NCI-H2029 treated with DMSO at 0.1 percent for 48 hours (cell line): ENCODE measurements around the gene SIRPG.
A peak's percentile ranks its signal among the peaks of the same experiment; 100 is the strongest.
"Not testable (repeated sequence)": the region's sequence is repeated elsewhere in the genome, so short reads cannot be mapped to it uniquely, and the experiment has no call there.

Source experiments
- DNase-seq: peaks from one replicate; lab custom pipeline; 2025; lab: John Stamatoyannopoulos, UW

Gene SIRPG

GRCh38 chr20:1657556-1658334 is at the start of gene SIRPG:
TSS of gene SIRPG (minus strand) at chr20:1657779. CDS start at chr20:1657714, 65 bp downstream.
- no peak for DNase-seq

DNA sequence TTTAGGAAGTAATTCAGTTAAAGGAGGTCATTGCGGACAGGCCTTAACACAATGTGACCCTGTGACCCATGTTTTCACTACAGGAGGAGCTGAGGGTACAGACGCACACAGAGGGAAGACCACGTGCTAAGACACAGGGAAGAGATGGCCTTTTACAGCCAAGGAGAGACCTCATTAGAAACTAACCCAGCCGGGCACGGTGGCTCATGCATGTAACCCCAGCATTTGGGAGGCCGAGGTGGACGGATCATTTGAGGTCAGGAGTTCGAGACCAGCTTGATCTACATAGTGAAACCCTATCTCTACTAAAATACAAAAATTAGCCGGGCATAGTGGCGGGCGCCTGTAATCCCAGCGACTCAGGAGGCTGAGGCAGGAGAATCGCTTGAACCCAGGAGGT is 49.3 kb upstream of the SIRPG start:
- not testable (repeated sequence) for DNase-seq

- no peak for DNase-seq
Observed at GRCh38 chr20:1706079-1706478, 48.5 kb upstream of the SIRPG start.

DNA sequence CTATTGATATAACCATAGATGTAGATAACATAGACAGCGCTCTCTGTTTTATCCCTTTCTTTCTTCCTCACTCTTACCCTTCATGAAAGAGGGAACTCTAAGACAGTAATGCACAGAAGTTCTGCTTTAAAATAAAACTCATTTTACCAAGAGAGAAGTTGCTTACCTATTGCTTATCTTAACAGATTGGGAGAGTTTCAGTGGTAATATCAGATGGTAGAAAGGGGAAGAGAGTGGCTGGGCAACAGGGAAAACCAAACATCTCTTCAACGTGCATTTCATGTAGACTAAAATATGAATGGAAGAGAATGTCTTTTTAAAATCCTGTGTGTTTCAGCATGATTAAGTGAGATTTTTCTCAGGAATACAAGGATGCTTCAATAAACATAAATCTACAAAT is 45.3 kb upstream of the SIRPG start:
- no peak for DNase-seq

DNA sequence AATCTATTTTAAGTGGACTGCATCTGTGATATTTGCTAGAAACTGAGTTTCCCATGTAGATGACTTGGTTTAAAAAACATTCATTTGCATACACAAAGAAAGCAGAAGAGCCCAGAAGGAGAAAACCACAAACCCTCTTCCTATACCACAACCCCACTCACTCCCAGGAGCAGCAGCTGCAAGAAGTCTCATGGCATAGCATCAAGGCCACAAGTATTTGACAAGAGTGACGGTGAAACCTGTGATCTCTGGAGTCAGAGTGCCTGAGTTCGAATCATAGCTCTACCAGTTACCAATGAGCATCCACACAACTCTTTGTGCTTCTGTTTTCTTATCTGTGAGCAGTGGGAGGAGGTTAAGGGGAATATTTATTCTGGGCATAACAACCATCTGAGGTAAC is 44.7 kb upstream of the SIRPG start:
- DNase-seq, result no peak

DNA sequence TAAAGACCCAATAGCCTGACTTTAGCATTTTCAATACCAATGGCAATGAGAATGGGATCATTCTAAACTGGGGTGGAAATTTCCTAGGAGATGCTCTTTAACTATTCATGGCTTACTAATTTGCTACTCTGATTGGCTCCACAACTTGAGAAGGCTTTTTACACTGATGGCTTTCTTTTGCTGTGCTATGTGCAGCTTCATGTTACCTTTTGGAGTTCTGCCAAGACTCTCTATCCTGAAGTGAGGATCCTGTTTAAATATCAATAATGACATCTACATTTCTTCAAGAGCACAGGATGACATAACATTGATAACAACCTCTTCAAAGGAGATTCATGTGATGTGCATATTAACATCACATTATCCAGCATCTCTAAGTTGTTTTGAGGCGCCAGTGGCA is 43.4 kb upstream of the SIRPG start:
- DNase-seq, result peak; percentile 63

- DNase-seq, result no peak
Observed at GRCh38 chr20:1697592-1697991, 40.0 kb upstream of the SIRPG start.

GRCh38 chr20:1696521-1697209 is 39.1 kb upstream of the SIRPG start:
- no peak for DNase-seq

- DNase-seq, result no peak
Observed at GRCh38 chr20:1694672-1695071, 37.1 kb upstream of the SIRPG start.

DNA sequence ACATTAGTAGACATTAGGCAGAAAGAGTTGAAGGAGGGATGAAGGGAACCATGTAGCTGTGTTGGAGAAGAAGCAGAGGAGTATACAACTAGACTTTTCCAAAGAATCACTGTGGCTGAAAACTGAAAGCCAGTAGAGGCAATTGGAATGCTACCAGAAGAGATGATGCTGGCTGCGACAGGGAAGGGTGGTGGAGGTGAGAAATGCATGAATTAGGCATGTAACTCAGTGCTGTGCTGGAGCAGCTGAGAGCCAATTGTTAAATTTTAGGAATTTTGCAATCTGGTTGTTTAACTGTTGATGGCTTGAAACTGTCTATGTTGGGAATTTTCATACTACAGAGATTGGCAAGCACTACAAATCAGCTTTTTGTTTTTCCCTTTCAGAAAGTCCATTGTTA is 35.8 kb upstream of the SIRPG start:
- DNase-seq, result no peak

- no peak for DNase-seq
Observed at GRCh38 chr20:1689721-1690120, 32.1 kb upstream of the SIRPG start.

- no peak for DNase-seq
Observed at GRCh38 chr20:1688886-1689538, 31.4 kb upstream of the SIRPG start.

GRCh38 chr20:1687053-1687452 is 29.5 kb upstream of the SIRPG start:
- DNase-seq, result no peak

GRCh38 chr20:1686151-1686748 is 28.7 kb upstream of the SIRPG start:
- no peak for DNase-seq

- DNase-seq, result no peak
Observed at GRCh38 chr20:1685304-1686052, 27.9 kb upstream of the SIRPG start.

GRCh38 chr20:1684872-1685271 is 27.3 kb upstream of the SIRPG start:
- no peak for DNase-seq

- DNase-seq, result no peak
Observed at GRCh38 chr20:1676650-1677049, 19.1 kb upstream of the SIRPG start.

DNA sequence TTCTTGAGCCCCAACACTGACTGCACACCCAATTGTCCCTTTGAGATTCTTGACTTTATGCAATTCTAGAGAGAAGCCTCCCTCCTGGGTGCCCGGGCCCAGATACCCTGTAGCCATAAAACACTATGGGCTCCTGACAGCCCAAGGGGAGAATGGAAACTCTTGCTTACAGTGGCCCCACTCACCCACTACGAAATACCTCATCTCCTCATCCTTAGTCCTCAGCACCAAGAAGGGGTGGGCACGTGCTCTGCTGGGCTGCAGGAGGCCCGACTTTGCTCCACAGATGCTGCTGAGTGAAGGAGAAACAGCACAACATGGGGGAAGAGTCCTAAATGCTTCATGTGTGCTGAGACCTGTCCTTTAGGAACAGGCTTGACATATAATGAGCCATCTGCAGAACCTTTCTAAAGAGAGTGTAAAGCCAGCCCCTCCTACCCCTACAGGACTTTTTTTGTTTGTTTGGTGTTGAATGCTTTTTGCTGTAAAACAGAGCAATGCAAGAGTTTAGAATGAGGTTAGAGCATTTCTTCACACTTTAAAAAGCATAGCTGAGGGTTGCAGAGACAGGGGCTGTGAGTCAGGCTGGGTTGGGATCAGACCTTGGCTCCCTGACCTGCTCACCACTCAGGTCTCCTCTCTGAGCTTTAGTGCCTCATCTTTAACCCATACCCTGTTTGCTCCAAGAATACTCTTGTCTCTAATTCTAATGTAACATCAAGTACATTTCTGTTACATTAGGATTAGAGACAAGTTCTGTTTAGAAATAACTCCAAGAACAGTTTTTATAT is 17.6 kb upstream of the SIRPG start:
- no peak for DNase-seq

DNA sequence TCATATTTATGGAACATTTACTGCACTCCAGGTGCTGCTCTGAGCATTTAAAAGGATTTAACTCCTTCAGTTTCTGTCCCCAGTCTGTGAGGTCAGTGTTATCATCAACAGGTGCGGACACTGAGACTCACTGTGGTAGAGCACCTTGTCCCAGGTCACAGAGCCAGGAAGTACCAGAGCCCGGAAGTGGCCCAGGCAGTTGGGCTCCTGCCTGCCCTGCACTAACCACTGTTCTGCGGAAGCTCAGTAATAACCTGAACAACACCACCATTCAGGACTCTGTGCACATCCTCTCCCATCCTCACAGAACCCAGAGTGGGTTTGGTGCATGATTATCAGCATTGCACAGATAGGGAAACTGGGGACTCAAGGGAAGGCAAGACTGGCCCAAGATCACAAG is 16.8 kb upstream of the SIRPG start:
- DNase-seq, result no peak

DNA sequence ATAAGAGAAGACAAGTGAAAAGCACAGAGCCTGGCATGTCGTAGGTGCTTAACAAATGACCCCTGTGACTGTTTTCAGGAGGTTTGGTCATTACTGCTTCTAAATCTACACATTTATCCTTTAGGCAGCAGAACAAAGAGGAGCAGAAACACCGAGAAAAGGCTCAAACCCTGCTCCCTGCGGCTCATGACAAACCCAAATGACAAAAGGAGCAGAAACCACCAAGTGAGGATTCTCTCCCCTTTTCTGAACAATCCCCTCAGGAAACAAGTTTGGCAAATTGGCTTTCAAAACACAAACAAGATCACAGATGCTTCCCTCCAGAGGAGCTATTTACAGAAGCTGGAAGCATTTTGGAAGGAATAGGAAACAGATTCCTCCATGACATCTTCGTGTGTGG is 15.8 kb upstream of the SIRPG start:
- DNase-seq, result no peak

DNA sequence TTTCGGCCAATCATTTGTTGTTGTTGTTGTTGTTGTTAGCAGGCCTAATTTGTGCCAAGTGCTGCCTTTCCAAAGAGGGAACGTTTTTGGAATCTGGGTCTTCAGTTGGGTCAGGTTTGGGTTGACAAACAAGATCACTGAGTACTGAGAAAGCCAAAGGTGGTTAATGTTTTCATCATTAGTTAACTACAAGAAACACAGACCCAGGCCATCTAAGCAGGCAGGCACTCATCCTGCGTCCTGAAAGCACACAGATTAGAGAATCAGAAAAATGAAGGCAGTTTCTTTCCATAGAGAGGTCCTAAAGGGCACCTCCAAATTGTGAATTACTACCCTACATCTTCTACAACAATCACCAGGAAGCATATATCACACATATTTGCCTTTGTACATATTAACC is 15.1 kb upstream of the SIRPG start:
- no peak for DNase-seq
